LNCaP clone FGC (cell line): ENCODE results near the gene NPY.

ENCODE experiments used
- DNase-seq: peaks from one replicate; pipeline ENCODE4 v3.0.0-alpha.2; 2011; ENCODE audit warnings: low read depth
- H3K4me3 ChIP-seq: 2 replicates; pipeline ENCODE4 v1.5.1; 2011; ENCODE audit warnings: mild to moderate bottlenecking, low read depth, low read length, control low read depth
- TF ChIP-seq, protein P1 (sequence below): IDR thresholded peaks from 2 replicates; pipeline ENCODE4 v1.5.1; 2012; ENCODE audit warnings: mild to moderate bottlenecking; ENCODE audit not compliant: control insufficient read depth, insufficient read depth; ENCODE audit errors: extremely low read depth

The NPY gene

DNA sequence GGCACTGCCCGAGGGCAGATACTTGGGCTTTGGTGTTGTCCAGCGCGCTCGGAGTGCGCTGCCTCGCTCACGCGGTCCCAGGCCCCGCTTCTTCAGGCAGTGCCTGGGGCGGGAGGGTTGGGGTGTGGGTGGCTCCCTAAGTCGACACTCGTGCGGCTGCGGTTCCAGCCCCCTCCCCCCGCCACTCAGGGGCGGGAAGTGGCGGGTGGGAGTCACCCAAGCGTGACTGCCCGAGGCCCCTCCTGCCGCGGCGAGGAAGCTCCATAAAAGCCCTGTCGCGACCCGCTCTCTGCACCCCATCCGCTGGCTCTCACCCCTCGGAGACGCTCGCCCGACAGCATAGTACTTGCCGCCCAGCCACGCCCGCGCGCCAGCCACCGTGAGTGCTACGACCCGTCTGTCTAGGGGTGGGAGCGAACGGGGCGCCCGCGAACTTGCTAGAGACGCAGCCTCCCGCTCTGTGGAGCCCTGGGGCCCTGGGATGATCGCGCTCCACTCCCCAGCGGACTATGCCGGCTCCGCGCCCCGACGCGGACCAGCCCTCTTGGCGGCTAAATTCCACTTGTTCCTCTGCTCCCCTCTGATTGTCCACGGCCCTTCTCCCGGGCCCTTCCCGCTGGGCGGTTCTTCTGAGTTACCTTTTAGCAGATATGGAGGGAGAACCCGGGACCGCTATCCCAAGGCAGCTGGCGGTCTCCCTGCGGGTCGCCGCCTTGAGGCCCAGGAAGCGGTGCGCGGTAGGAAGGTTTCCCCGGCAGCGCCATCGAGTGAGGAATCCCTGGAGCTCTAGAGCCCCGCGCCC is at the start of gene NPY:
NPY (plus strand) TSS at position 294 of the 802 bp plus-strand sequence. CDS start 1,051 bp downstream, outside the sequence.
- H3K4me3 ChIP-seq: no peak within 1 kb of the TSS
- TF ChIP-seq, protein P1, sequence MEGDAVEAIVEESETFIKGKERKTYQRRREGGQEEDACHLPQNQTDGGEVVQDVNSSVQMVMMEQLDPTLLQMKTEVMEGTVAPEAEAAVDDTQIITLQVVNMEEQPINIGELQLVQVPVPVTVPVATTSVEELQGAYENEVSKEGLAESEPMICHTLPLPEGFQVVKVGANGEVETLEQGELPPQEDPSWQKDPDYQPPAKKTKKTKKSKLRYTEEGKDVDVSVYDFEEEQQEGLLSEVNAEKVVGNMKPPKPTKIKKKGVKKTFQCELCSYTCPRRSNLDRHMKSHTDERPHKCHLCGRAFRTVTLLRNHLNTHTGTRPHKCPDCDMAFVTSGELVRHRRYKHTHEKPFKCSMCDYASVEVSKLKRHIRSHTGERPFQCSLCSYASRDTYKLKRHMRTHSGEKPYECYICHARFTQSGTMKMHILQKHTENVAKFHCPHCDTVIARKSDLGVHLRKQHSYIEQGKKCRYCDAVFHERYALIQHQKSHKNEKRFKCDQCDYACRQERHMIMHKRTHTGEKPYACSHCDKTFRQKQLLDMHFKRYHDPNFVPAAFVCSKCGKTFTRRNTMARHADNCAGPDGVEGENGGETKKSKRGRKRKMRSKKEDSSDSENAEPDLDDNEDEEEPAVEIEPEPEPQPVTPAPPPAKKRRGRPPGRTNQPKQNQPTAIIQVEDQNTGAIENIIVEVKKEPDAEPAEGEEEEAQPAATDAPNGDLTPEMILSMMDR: no peak
- DNase-seq: no peak

DNA sequence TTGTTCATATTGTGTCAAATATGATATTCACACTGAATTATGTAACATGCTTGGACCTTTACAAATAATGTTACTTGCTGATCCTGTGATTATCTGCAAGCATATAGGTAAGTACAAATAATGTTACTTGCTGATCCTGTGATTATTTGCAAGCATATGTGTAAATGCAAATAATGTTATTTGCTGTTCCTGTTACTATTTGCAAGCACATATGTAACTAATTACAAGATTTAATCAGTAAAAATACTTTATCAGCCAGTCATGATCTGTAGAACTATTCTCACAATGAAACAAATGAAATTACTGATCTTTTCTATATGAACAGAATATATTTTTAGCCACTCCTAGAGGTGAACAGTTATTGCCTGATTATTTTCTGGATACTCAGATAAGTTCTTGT is 44.7 kb upstream of the NPY start:
- peak; percentile 41 for DNase-seq
- TF ChIP-seq, protein P1: no peak
- no peak overlapping the region for H3K4me3 ChIP-seq

DNA sequence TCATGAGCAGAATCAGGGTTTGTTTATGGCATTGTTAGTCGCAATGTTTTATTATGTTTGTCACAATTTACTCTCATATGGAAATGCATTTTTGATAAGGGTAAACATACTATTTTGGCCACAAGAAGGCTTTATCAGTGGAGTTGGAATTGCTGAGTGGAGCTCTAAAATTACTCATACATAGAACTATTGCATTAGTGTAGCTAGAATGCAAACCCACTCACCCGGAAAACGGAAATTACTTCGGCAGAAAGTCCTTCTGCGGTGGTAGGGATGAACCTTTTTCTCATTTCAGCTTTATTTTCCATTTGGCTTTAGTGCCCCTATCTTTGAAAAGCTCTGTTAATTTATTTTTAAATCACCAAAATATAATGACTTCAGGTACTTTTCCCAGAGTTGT is 42.8 kb upstream of the NPY start:
- H3K4me3 ChIP-seq: no peak overlapping the region
- TF ChIP-seq, protein P1: no peak
- DNase-seq: no peak

DNA sequence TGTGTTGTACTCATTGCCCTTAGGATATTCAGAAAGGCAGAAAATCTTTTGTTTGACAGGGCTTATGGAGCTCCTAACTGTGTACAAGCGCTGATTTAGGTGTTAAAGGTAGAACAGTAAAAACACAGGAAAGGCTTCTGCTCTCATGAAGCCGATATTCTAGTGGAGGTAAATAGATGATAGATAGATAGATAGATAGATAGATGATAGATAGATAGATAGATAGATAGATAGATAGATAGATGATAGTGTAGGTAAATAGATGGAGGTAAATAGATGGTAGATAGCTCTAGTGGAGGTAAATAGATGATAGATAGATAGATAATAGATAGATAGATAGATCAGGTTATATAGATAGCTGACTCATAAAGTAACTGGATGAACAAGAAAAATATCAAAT is 39.4 kb upstream of the NPY start:
- TF ChIP-seq, protein P1: no peak
- H3K4me3 ChIP-seq: no peak overlapping the region
- no peak for DNase-seq

DNA sequence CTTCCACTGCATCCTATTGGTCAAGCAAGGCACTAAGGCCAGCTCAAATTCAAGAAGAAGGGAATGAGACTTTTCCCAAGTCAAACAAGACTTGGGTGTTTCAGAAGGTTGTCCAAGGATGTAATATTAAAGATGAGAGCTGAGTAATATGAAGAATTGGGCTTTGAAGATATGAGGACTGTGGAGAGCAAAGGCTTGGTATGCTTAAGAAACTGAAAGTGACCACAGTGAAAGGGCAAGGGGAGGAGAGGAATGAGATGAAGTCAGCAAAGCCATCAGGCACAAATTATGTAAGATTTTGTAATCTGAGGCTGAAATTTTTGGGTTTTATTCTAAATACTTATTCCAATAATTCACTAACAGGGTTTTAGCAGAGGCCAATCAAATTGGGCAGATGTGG is 38.6 kb upstream of the NPY start:
- no peak overlapping the region for H3K4me3 ChIP-seq
- TF ChIP-seq, protein P1: no peak
- no peak for DNase-seq

DNA sequence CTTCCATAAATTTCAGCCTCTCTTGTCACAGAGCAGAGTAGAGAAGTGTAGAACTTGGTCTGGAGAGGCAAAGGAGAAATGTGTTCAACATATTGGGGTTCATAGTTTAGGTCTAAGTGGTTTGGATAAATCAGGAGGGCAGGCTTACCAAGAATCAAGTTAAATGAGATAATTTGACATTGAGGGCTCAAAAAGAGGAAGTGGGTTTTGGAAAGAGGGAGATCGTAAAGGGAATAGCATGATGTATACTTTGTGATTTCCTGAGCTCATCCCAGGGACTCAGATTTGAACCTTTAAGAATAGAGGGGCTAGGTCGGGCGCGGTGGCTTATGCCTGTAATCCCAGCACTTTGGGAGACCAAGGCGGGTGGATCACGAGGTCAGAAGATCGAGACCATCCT is 34.7 kb upstream of the NPY start:
- TF ChIP-seq, protein P1: no peak
- H3K4me3 ChIP-seq: no peak overlapping the region
- DNase-seq: no peak

DNA sequence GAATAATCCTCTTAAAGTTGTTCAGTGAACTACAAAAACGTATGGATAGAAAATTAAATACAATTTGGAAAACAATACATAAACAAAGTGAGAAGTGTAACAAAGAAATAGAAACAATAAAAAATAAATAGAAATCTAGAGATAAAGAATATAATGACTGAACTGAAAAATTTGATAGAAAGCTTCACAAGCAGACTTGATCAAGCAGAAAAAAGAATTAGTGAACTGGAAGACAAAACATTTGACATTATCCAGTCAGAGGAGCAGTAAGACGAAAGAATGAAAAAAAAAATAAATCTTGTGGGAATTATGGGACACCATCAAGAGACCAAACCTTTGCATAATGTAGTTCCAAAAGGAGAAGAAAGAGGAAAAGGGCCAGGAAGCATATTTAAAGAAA is 32.4 kb upstream of the NPY start:
- TF ChIP-seq, protein P1: no peak
- DNase-seq: no peak
- no peak overlapping the region for H3K4me3 ChIP-seq
